GM18909 (cell line): ENCODE measurements around the gene RADIL.
"Not testable (repeated sequence)": the region's sequence is repeated elsewhere in the genome, so short reads cannot be mapped to it uniquely, and the experiment has no call there.

Experiments
- ATAC-seq: cut with Tn5 transposase; IDR thresholded peaks from one replicate; pipeline ENCODE4 v1.9.1; 2021; ENCODE audit warnings: mild to moderate bottlenecking; ENCODE audit not compliant: unreplicated experiment, poor library complexity

RADIL gene

GRCh38 chr7:4883372-4884144, at the start of gene RADIL:
Gene RADIL (minus strand): TSS chr7:4883716. CDS start chr7:4878139, 5,577 bp downstream.
- ATAC-seq = peak; percentile 85

- no peak for ATAC-seq
Measured at GRCh38 chr7:4931943-4932342, 48.4 kb upstream of the RADIL start.

GRCh38 chr7:4929005-4929404, 45.5 kb upstream of the RADIL start:
- no peak for ATAC-seq

GRCh38 chr7:4928445-4928844, 44.9 kb upstream of the RADIL start:
- no peak for ATAC-seq

- no peak for ATAC-seq
Measured at GRCh38 chr7:4919969-4920766, 36.7 kb upstream of the RADIL start.

GRCh38 chr7:4916113-4916512, 32.6 kb upstream of the RADIL start:
- ATAC-seq = no peak

- ATAC-seq = no peak
Measured at GRCh38 chr7:4911111-4911828, 27.8 kb upstream of the RADIL start.

GRCh38 chr7:4906682-4907081, 23.2 kb upstream of the RADIL start:
- no peak for ATAC-seq

GRCh38 chr7:4905171-4905570, 21.7 kb upstream of the RADIL start:
- ATAC-seq = no peak

GRCh38 chr7:4904346-4904745, 20.8 kb upstream of the RADIL start:
- no peak for ATAC-seq

- ATAC-seq = no peak
Measured at GRCh38 chr7:4895766-4896165, 12.2 kb upstream of the RADIL start.

- no peak for ATAC-seq
Measured at GRCh38 chr7:4894482-4894881, 11.0 kb upstream of the RADIL start.

GRCh38 chr7:4893929-4894475, 10.5 kb upstream of the RADIL start:
- no peak for ATAC-seq

GRCh38 chr7:4893188-4893587, 9.7 kb upstream of the RADIL start:
- not testable (repeated sequence) for ATAC-seq

GRCh38 chr7:4891522-4891921, 8.0 kb upstream of the RADIL start:
- not testable (repeated sequence) for ATAC-seq

- no peak for ATAC-seq
Measured at GRCh38 chr7:4889682-4890081, 6.2 kb upstream of the RADIL start.

GRCh38 chr7:4888161-4888560, 4.6 kb upstream of the RADIL start:
- ATAC-seq = no peak

- no peak for ATAC-seq
Measured at GRCh38 chr7:4886671-4887070, 3.2 kb upstream of the RADIL start.

GRCh38 chr7:4885317-4885807, 1.8 kb upstream of the RADIL start:
- ATAC-seq = no peak

- no peak for ATAC-seq
Measured at GRCh38 chr7:4884164-4884563, 648 bp upstream of the RADIL start.

GRCh38 chr7:4883033-4883371, 514 bp downstream of the RADIL start:
- ATAC-seq = no peak
